Measurements from ENCODE around the gene LPIN2. TPM values are rescaled to one million over a fixed set of nuclear protein-coding genes. Genes with fewer than 3 reads are reported as not detected.

Gene LPIN2
- total RNA-seq: 10 to 100 TPM in 3 of 4 donors, 1 to 10 TPM in 1; 7.4 to 53.0 (median 29.5) TPM

- H3K36me3 ChIP-seq: no peaks in the 10 kb centered on the region
- no peaks in the 10 kb centered on the region for H3K9me3 ChIP-seq
- H3K27ac ChIP-seq: peak within 1 kb of the TSS; percentile 97 to 99
- H3K4me1 ChIP-seq: peaks cover 0 to 11% of the 10 kb centered on the region in 2 donors
- H3K4me3 ChIP-seq: peak within 1 kb of the TSS; percentile 61 to 98
- H3K27me3 ChIP-seq: no peaks in the 10 kb centered on the region
- peak; percentile 99 to 100 for DNase-seq
- intact Hi-C loops (cut with DNase I; ENCODE audit: low total_unique reads): no loop called here
- TF ChIP-seq POLR2A (IDR thresholded peaks at IDR 0.05) (peak; percentile 60 to 85), CTCF (IDR thresholded peaks at IDR 0.05) (peak in 1 of 4 experiments; percentile 15)
Observed at GRCh38 chr18:3013024-3013804, at the start of gene LPIN2. TSS of gene LPIN2 (minus strand) at chr18:3013144. CDS start at chr18:2960840, 52,304 bp downstream.

GRCh38 chr18:3061581-3062312 lies 48.8 kb upstream of the LPIN2 start:
- Histone ChIP-seq H3K4me1 (no peaks in the 10 kb centered on the region), H3K4me3 (no peak overlapping the region), H3K27ac (peak overlapping the region in 1 of 2 donors; percentile 72), H3K36me3 (no peaks in the 10 kb centered on the region), H3K9me3 (no peaks in the 10 kb centered on the region), H3K27me3 (no peaks in the 10 kb centered on the region)
- TF ChIP-seq CTCF (IDR thresholded peaks at IDR 0.05): no peak
- no peak for TF ChIP-seq POLR2A (IDR thresholded peaks at IDR 0.05)
- intact Hi-C loops (cut with DNase I; ENCODE audit: low total_unique reads): loop anchor here (5.0 kb wide), 1 partner anchor 129 kb away; no protein-coding TSS in a partner anchor
- no peak for DNase-seq

GRCh38 chr18:3060667-3061580 lies 48.0 kb upstream of the LPIN2 start:
- H3K4me1 ChIP-seq: no peaks in the 10 kb centered on the region
- DNase-seq: peak in 1 of 2 donors; percentile 24
- H3K9me3 ChIP-seq: no peaks in the 10 kb centered on the region
- TF ChIP-seq CTCF (IDR thresholded peaks at IDR 0.05) (no peak), POLR2A (IDR thresholded peaks at IDR 0.05) (no peak)
- H3K36me3 ChIP-seq: no peaks in the 10 kb centered on the region
- no peak overlapping the region for H3K4me3 ChIP-seq
- intact Hi-C loops (cut with DNase I; ENCODE audit: low total_unique reads): loop anchor here (5.0 kb wide), 1 partner anchor 129 kb away; no protein-coding TSS in a partner anchor
- no peaks in the 10 kb centered on the region for H3K27me3 ChIP-seq
- H3K27ac ChIP-seq: peak overlapping the region; percentile 18 to 72

GRCh38 chr18:3059272-3059671 lies 46.3 kb upstream of the LPIN2 start:
- no peaks in the 10 kb centered on the region for H3K9me3 ChIP-seq
- no peak for DNase-seq
- no peaks in the 10 kb centered on the region for H3K4me1 ChIP-seq
- H3K27ac ChIP-seq: peak overlapping the region in 1 of 2 donors; percentile 72
- no peaks in the 10 kb centered on the region for H3K27me3 ChIP-seq
- intact Hi-C loops (cut with DNase I; ENCODE audit: low total_unique reads): no loop called here
- H3K4me3 ChIP-seq: no peak overlapping the region
- no peaks in the 10 kb centered on the region for H3K36me3 ChIP-seq
- TF ChIP-seq CTCF (IDR thresholded peaks at IDR 0.05) (no peak), POLR2A (IDR thresholded peaks at IDR 0.05) (no peak)

Data from uterus (tissue), 4 donors.